Motor neuron (in vitro differentiated cells): ENCODE results near the gene TMEM72. TPM values are rescaled to one million over a fixed set of nuclear protein-coding genes. Genes with fewer than 3 reads are reported as not detected.

Experiments used
- ATAC-seq, 8 experiments: fragments of 200-7000 bp; cut with Tn5 transposase; replicated peaks in 6 of 8; 2 replicates each; pipeline ENCODE4 v1.8.0; 2021; ENCODE audit warnings: mild to moderate bottlenecking in 8 of 8, moderate library complexity in 8 of 8
- H3K27ac ChIP-seq, 2 donors: fragments of 250-450 bp; sonication (Bioruptor Pico); 2 replicates each; pipeline ENCODE4 v1.9.0; 2021; ENCODE audit warnings: antibody characterized with exemption in 2 of 2, mild to moderate bottlenecking in 2 of 2, moderate library complexity in 1 of 2
- H3K4me1 ChIP-seq, 2 donors: fragments of 250-450 bp; sonication (Bioruptor Pico); replicated peaks in 1 of 2; 2 replicates each; pipeline ENCODE4 v1.6.1; 2021; ENCODE audit warnings: antibody characterized with exemption in 2 of 2, mild to moderate bottlenecking in 2 of 2, moderate library complexity in 1 of 2
- H3K4me3 ChIP-seq, 5 donors: fragments of 250-450 bp; sonication (Bioruptor Pico); 2 replicates each; pipeline ENCODE4 v1.9.0; 2021; ENCODE audit warnings: antibody characterized with exemption in 5 of 5, mild to moderate bottlenecking in 5 of 5, moderate library complexity in 4 of 5
- WGBS, 10 experiments: fragments of 450-650 bp; shearing (Covaris generic); methylation state at CpG; one replicate each; pipeline ENCODE4 v1.0.0; 2022; 5-methylcytosine and 5-hydroxymethylcytosine counted together
- in situ Hi-C, 9 experiments: fragments of 400-800 bp; cut with MboI; loops; one replicate each; pipeline ENCODE4 v1.15.0; 2021; ENCODE audit warnings: low sequenced_read_pairs in 9 of 9, low pct_unique_long_range_greater_than_20kb in 2 of 9; ENCODE audit not compliant: unreplicated experiment in 9 of 9
- total RNA-seq, 8 experiments: library from RNA; unstranded; fragments of 300-600 nt; gene quantifications; 2 replicates each; pipeline versions ENCODE4 v1.2.3 to v1.2.4, GENCODE V29; 2022

Gene TMEM72
- total RNA-seq, 8 experiments from 2014 or later, result 0.10 to 1.3 (median 0.24) TPM

- peak overlapping the region in 1 of 2 donors; percentile 9 for H3K27ac ChIP-seq
- H3K4me3 ChIP-seq, result no peak overlapping the region
- whole genome bisulfite sequencing, 10 experiments, result 80 to 100% (median 88%) methylated on average over 1 to 4 of the region's 6 CpGs; no CpG with 5 or more reads in 1 of the 10 experiments
- H3K4me1 ChIP-seq, result peaks cover 56 to 70% of the 10 kb centered on the region in 2 donors
- in situ Hi-C loops, result no loop called here
- ATAC-seq, result no peak
Measured at GRCh38 chr10:44965651-44966097, 54.5 kb downstream of the TMEM72 start.

- ATAC-seq, result peak in 2 of 8 experiments; percentile 7 to 9
- no peak overlapping the region for H3K27ac ChIP-seq
- in situ Hi-C loops, result no loop called here
- 61 to 100% (median 89%) methylated on average over 1 to 7 of the region's 8 CpGs; no CpG with 5 or more reads in 1 of the 10 experiments for WGBS, 10 experiments
- no peak overlapping the region for H3K4me3 ChIP-seq
- H3K4me1 ChIP-seq, result peaks cover 51 to 64% of the 10 kb centered on the region in 2 donors
Measured at GRCh38 chr10:44966129-44966815, 55.1 kb downstream of the TMEM72 start.

- no peak for ATAC-seq
- H3K27ac ChIP-seq, result no peak overlapping the region
- in situ Hi-C loops, result no loop called here
- no peak overlapping the region for H3K4me3 ChIP-seq
- WGBS, 10 experiments, result 71 to 100% (median 82%) methylated on average over 1 to 3 of the region's 8 CpGs; no CpG with 5 or more reads in 6 of the 10 experiments
- peaks cover 46 to 59% of the 10 kb centered on the region in 2 donors for H3K4me1 ChIP-seq
Measured at GRCh38 chr10:44966816-44967509, 55.8 kb downstream of the TMEM72 start.

GRCh38 chr10:44967616-44968015 lies 56.5 kb downstream of the TMEM72 start:
- no peak for ATAC-seq
- Histone ChIP-seq H3K4me1 (peaks cover 40 to 53% of the 10 kb centered on the region in 2 donors), H3K4me3 (no peak overlapping the region), H3K27ac (no peak overlapping the region)
- in situ Hi-C loops, result no loop called here
- WGBS, 10 experiments, result 40 to 100% (median 96%) methylated on average over 1 to 4 of the region's 4 CpGs; no CpG with 5 or more reads in 5 of the 10 experiments

- Histone ChIP-seq H3K27ac (no peak overlapping the region), H3K4me1 (peaks cover 35 to 50% of the 10 kb centered on the region in 2 donors), H3K4me3 (no peak overlapping the region)
- WGBS, 10 experiments, result 8 to 100% (median 83%) methylated on average over 1 to 2 of the region's 3 CpGs; no CpG with 5 or more reads in 5 of the 10 experiments
- in situ Hi-C loops, result no loop called here
- no peak for ATAC-seq
Measured at GRCh38 chr10:44968091-44968490, 57.0 kb downstream of the TMEM72 start.

GRCh38 chr10:44968500-44969400 lies 57.6 kb downstream of the TMEM72 start:
- in situ Hi-C loops, result no loop called here
- no peak overlapping the region for H3K4me3 ChIP-seq
- H3K4me1 ChIP-seq, result peaks cover 35 to 50% of the 10 kb centered on the region in 2 donors

GRCh38 chr10:44969854-44970253 lies 58.7 kb downstream of the TMEM72 start:
- 61 to 100% (median 100%) methylated on average over 1 to 3 of the region's 9 CpGs; no CpG with 5 or more reads in 4 of the 10 experiments for WGBS, 10 experiments
- no peak for ATAC-seq
- H3K4me3 ChIP-seq, result no peak overlapping the region
- peaks cover 35 to 51% of the 10 kb centered on the region in 2 donors for H3K4me1 ChIP-seq
- in situ Hi-C loops, result no loop called here
- H3K27ac ChIP-seq, result no peak overlapping the region

More at GRCh38 chr10:44968500-44969400, 57.6 kb downstream of the TMEM72 start:
- no peak for ATAC-seq
- no peak overlapping the region for H3K27ac ChIP-seq
- 65 to 90% (median 75%) methylated on average over 2 to 5 of the region's 11 CpGs; no CpG with 5 or more reads in 5 of the 10 experiments for WGBS, 10 experiments

GRCh38 chr10:44970812-44971395 lies 59.8 kb downstream of the TMEM72 start:
- 40 to 100% (median 88%) methylated on average over 1 to 5 of the region's 8 CpGs; no CpG with 5 or more reads in 2 of the 10 experiments for WGBS, 10 experiments
- ATAC-seq, result no peak
- Histone ChIP-seq H3K4me1 (peaks cover 31 to 49% of the 10 kb centered on the region in 2 donors), H3K4me3 (no peak overlapping the region), H3K27ac (no peak overlapping the region)
- in situ Hi-C loops, result no loop called here

GRCh38 chr10:44971434-44971833 lies 60.3 kb downstream of the TMEM72 start:
- H3K27ac ChIP-seq, result no peak overlapping the region
- 87 to 100% (median 89%) methylated on average over 1 to 5 of the region's 11 CpGs; no CpG with 5 or more reads in 7 of the 10 experiments for WGBS, 10 experiments
- H3K4me3 ChIP-seq, result no peak overlapping the region
- H3K4me1 ChIP-seq, result peaks cover 35 to 47% of the 10 kb centered on the region in 2 donors
- in situ Hi-C loops, result no loop called here
- ATAC-seq, result no peak

- H3K4me1 ChIP-seq, result peaks cover 42 to 49% of the 10 kb centered on the region in 2 donors
- H3K27ac ChIP-seq, result no peak overlapping the region
- ATAC-seq, result no peak
- H3K4me3 ChIP-seq, result no peak overlapping the region
- 69 to 100% (median 92%) methylated on average over 1 to 5 of the region's 12 CpGs; no CpG with 5 or more reads in 4 of the 10 experiments for WGBS, 10 experiments
- in situ Hi-C loops, result no loop called here
Measured at GRCh38 chr10:44971935-44972757, 61.0 kb downstream of the TMEM72 start.

- 100% methylated on average over 1 of the region's 6 CpGs; no CpG with 5 or more reads in 9 of the 10 experiments for WGBS, 10 experiments
- no peak overlapping the region for H3K4me3 ChIP-seq
- no peak overlapping the region for H3K27ac ChIP-seq
- peaks cover 44 to 52% of the 10 kb centered on the region in 2 donors for H3K4me1 ChIP-seq
- in situ Hi-C loops, result no loop called here
- ATAC-seq, result peak in 1 of 8 experiments; percentile 0
Measured at GRCh38 chr10:44972874-44973306, 61.8 kb downstream of the TMEM72 start.
